ENCODE data around the gene NUP188. TPM values are rescaled to one million over a fixed set of nuclear protein-coding genes. Genes with fewer than 3 reads are reported as not detected.
"Not testable (repeated sequence)": the region's sequence is repeated elsewhere in the genome, so short reads cannot be mapped to it uniquely, and the experiment has no call there.

The NUP188 gene
- total and polyA plus RNA-seq, 2 donors (not counting 1 experiment from before 2014, with no cell fraction given) = 42.8 to 83.6 TPM

DNA sequence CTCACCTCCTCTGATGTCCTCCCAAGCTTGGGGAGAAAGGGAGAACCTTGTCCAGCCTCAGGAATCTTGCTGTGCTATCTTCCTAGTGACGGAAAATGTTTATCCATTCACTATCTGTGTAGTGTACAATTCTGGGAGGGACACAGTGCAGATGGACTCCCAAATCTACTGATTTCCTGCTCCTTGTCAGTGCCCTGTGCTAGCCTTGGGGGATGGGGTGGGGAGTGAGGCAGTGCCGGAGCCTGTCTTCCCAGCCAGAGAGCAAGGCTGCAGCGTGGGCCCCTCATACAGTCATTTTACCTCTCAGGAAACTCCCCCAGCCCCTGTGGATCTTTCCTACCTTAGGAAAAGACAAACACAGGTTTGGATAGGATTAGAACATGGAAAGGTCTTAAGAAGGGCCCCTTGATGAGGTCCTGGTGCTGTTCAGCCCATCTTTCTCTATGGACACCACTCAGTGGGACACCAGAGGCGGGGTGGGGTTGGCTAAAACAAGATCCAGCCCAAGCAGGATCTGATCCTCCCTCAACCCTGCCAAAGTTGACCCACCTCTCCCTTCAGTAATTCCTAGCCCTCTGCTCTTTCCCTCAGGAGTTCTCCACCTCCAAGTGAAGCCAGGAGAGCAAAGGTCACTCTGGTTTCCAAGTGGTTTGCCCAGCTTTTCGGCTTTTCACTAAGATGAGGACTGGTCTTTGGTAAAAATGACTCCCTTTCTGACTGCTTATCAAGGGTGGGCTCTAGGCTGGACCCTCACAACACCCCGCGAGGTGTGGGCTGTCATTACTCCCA is 3.5 kb upstream of the NUP188 start:
- no peak overlapping the region for H3K4me3 ChIP-seq (ENCODE audit: control extremely low read depth in 1 of 5, extremely low read depth in 1 of 5, insufficient read depth in 1 of 5, low read depth in 2 of 5, low read length in 4 of 5)

GRCh38 chr9:128944966-128945365 is 2.5 kb upstream of the NUP188 start:
- WGBS (ENCODE audit: insufficient coverage) = 90% methylated on average over 3 of the region's 7 CpGs
- CTCF ChIA-PET = not testable (repeated sequence)

More for the DNA sequence above, 3.5 kb upstream of the NUP188 start:
- DNase-seq = no peak
- H3K4me3 Mint-ChIP-seq = no peak overlapping the region
- H4K20me1 ChIP-seq (ENCODE audit: control insufficient read depth, insufficient read depth, low read length, poor library complexity, severe bottlenecking) = no peaks in the 10 kb centered on the region
- no peaks in the 10 kb centered on the region for H3K27me3 ChIP-seq (replicated peaks in 1 of 4; ENCODE audit: control extremely low read depth in 1 of 4, control insufficient read depth in 3 of 4, insufficient read depth in 4 of 4, low read length in 3 of 4)
- WGBS (ENCODE audit: insufficient coverage) = 92% methylated on average over 2 of the region's 7 CpGs
- H3K4me1 ChIP-seq (ENCODE audit: control insufficient read depth in 2 of 2, insufficient read depth in 2 of 2, low read length in 2 of 2) = peaks cover 15 to 18% of the 10 kb centered on the region in 2 donors
- no peaks in the 10 kb centered on the region for H3K27me3 Mint-ChIP-seq
- H3K4me2 ChIP-seq (replicated peaks; ENCODE audit: low read depth, low read length, poor library complexity, severe bottlenecking) = no peak overlapping the region
- H3K27ac ChIP-seq (ENCODE audit: low read length in 2 of 2) = no peak overlapping the region
- TF ChIP-seq, protein P1, sequence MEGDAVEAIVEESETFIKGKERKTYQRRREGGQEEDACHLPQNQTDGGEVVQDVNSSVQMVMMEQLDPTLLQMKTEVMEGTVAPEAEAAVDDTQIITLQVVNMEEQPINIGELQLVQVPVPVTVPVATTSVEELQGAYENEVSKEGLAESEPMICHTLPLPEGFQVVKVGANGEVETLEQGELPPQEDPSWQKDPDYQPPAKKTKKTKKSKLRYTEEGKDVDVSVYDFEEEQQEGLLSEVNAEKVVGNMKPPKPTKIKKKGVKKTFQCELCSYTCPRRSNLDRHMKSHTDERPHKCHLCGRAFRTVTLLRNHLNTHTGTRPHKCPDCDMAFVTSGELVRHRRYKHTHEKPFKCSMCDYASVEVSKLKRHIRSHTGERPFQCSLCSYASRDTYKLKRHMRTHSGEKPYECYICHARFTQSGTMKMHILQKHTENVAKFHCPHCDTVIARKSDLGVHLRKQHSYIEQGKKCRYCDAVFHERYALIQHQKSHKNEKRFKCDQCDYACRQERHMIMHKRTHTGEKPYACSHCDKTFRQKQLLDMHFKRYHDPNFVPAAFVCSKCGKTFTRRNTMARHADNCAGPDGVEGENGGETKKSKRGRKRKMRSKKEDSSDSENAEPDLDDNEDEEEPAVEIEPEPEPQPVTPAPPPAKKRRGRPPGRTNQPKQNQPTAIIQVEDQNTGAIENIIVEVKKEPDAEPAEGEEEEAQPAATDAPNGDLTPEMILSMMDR (IDR thresholded peaks at IDR 0.05) = no peak
- no peak for TF ChIP-seq EZH2 (IDR thresholded peaks at IDR 0.05; ENCODE audit: borderline replicate concordance, insufficient read depth, low read depth, low read length, poor library complexity, severe bottlenecking)
- intact Hi-C loops (cut with micrococcal nuclease) = loop anchor here (10.0 kb wide), 1 partner anchor 681 kb away; the partner anchor contains the start of genes C9orf50 and NTMT1
- H3K9ac ChIP-seq (ENCODE audit: low read length) = no peak overlapping the region
- no peaks in the 10 kb centered on the region for H3K9me3 ChIP-seq (ENCODE audit: control extremely low read depth in 1 of 3, control insufficient read depth in 2 of 3, insufficient read depth in 1 of 3, low read length in 2 of 3)
- H3K4me1 Mint-ChIP-seq = peaks cover 27% of the 10 kb centered on the region
- ChIA-PET POLR2A (no interaction called here), CTCF (no interaction called here)
- H3K79me2 ChIP-seq (ENCODE audit: control insufficient read depth, insufficient read depth, low read length) = peaks cover 27% of the 10 kb centered on the region
- no peak overlapping the region for H2AFZ ChIP-seq (ENCODE audit: insufficient read depth, low read depth, low read length, poor library complexity, severe bottlenecking)
- no peaks in the 10 kb centered on the region for H3K9me3 Mint-ChIP-seq (ENCODE audit: insufficient read depth)
- no peak for ATAC-seq (ENCODE audit: low read depth)
- H3K27ac Mint-ChIP-seq = no peak overlapping the region
- peaks cover 0 to 4% of the 10 kb centered on the region in 2 experiments for H3K36me3 ChIP-seq (replicated peaks in 1 of 2; ENCODE audit: control extremely low read depth in 1 of 2, control insufficient read depth in 1 of 2, extremely low read depth in 1 of 2, insufficient read depth in 2 of 2, low read length in 1 of 2)

More at GRCh38 chr9:128944966-128945365, 2.5 kb upstream of the NUP188 start:
- intact Hi-C loops (cut with micrococcal nuclease) = loop anchor here (5.0 to 10.0 kb wide), 2 partner anchors 573 to 680 kb away; partner anchors contain the start of genes C9orf50, NTMT1 and URM1
- H3K4me3 Mint-ChIP-seq; H3K27me3 ChIP-seq (replicated peaks in 1 of 4; ENCODE audit: control extremely low read depth in 1 of 4, control insufficient read depth in 3 of 4, insufficient read depth in 4 of 4, low read length in 3 of 4); H3K9me3 Mint-ChIP-seq (ENCODE audit: insufficient read depth); H3K27ac Mint-ChIP-seq; H3K9ac ChIP-seq (ENCODE audit: low read length); H3K4me3 ChIP-seq (ENCODE audit: control extremely low read depth in 1 of 5, extremely low read depth in 1 of 5, insufficient read depth in 1 of 5, low read depth in 2 of 5, low read length in 4 of 5); H4K20me1 ChIP-seq (ENCODE audit: control insufficient read depth, insufficient read depth, low read length, poor library complexity, severe bottlenecking); H3K9me3 ChIP-seq (ENCODE audit: control extremely low read depth in 1 of 3, control insufficient read depth in 2 of 3, insufficient read depth in 1 of 3, low read length in 2 of 3); H3K27ac ChIP-seq (ENCODE audit: low read length in 2 of 2); ATAC-seq (ENCODE audit: low read depth); DNase-seq; POLR2A ChIA-PET; H3K27me3 Mint-ChIP-seq; H3K36me3 ChIP-seq (replicated peaks in 1 of 2; ENCODE audit: control extremely low read depth in 1 of 2, control insufficient read depth in 1 of 2, extremely low read depth in 1 of 2, insufficient read depth in 2 of 2, low read length in 1 of 2); H2AFZ ChIP-seq (ENCODE audit: insufficient read depth, low read depth, low read length, poor library complexity, severe bottlenecking); H3K4me2 ChIP-seq (replicated peaks; ENCODE audit: low read depth, low read length, poor library complexity, severe bottlenecking): not testable (repeated sequence)
- H3K4me1 Mint-ChIP-seq = peaks cover 27% of the 10 kb centered on the region
- Histone ChIP-seq H3K4me1 (ENCODE audit: control insufficient read depth in 2 of 2, insufficient read depth in 2 of 2, low read length in 2 of 2) (peaks cover 15 to 18% of the 10 kb centered on the region in 2 donors), H3K79me2 (ENCODE audit: control insufficient read depth, insufficient read depth, low read length) (peaks cover 35% of the 10 kb centered on the region)

Measured in B cell (primary cell).